GM21360 (cell line): Measurements from ENCODE around the gene CHST11.
"Not testable (repeated sequence)": the region's sequence is repeated elsewhere in the genome, so short reads cannot be mapped to it uniquely, and the experiment has no call there.

Experiments used
- ATAC-seq: cut with Tn5 transposase; IDR thresholded peaks from one replicate; pipeline ENCODE4 v1.9.1; 2021; ENCODE audit warnings: mild to moderate bottlenecking, moderate library complexity; ENCODE audit not compliant: unreplicated experiment

CHST11 gene

GRCh38 chr12:104522985-104523722 lies 66.4 kb downstream of the CHST11 start:
- ATAC-seq = no peak

- no peak for ATAC-seq
Observed at GRCh38 chr12:104524034-104524832, 67.5 kb downstream of the CHST11 start.

DNA sequence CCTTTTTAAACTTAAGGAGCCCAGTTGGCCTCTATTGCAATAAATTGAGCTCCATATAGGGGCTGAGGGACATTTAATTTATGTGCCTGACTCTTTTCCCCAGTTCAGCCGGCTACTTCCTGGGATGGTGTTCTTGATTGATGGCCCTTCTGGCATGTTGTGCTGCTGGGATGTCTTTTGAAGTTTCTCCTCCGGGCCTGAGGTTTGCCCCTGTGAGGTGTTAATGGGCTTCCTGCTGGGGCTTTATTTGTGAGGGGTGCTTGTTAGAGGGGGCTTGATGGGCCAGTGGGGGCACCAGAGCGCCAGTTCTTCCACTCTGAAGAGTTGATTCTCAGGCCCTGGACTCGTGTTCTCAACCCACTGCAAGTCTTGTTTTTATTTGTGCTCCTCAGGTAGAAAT lies 69.6 kb downstream of the CHST11 start:
- no peak for ATAC-seq

GRCh38 chr12:104526751-104527150 lies 70.0 kb downstream of the CHST11 start:
- no peak for ATAC-seq

DNA sequence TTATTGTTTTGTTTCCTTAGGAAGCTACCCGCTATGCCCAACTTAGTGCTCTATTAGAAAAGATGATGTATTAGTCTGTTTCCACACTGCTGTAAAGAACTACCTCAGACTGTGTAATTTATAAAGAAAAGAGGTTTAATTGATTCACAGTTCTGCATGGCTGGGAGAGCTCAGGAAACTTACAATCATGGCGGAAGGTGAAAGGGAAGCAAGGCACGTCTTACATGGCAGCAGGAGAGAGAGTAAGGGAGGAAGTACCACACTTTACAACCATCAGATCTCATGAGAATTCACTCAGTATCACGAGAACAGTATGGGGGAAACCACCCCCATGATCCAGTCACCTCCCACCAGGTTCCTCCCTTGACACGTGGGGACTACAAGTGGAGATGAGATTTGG lies 70.9 kb downstream of the CHST11 start:
- not testable (repeated sequence) for ATAC-seq

DNA sequence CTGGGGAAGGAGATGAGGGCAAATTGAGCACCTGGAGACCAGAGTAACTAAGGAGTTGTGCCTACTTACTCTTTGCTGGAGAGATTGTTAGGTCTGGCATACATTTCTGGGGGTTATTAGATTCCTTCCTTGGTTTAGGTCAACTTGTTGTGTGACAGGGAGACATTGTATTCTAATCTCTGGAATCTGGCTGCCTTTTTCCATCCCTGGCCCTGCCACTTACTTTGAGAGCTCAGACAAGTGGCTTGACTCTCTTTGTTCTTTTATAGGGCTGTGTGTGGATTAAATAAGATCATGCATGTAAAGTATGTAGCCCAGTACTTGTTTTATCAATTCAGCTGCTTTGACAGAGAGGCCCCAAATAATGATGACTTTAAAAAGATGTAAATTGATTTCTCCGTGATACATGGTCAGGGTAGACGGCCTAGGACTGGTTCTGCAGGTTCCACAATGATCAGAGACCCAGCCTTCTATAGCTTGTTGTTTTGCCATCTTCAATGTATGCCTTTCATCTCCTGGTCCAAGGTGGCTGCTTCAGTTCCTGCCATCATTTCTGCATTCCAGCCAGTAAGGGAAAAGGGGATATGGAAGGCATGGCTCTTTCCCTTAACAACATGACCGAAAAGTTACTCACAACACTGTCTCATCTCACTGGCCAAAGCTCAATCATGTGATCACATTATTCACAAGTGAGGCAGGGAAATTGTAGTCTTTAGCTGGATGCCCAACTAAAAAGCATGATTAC lies 72.6 kb downstream of the CHST11 start:
- no peak for ATAC-seq

DNA sequence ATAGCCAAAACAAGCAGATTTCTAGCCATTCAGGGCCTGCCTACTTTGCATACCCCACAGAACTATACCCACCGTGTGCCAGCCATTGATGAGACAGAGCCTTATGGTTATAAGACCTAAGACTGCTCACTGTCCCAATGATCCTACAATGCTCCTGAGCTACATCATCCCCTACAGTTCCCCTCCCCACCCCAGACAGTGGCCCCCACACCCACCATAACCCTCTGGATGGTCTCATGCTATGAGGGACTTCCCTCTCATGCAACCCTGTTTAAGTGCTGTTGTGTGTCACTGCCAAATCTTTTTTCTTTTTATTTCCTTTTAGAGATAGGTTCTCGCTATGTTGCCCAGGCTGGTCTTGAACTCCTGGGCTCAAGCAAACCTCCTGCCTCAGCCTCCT lies 75.9 kb downstream of the CHST11 start:
- no peak for ATAC-seq

- ATAC-seq = no peak
Observed at GRCh38 chr12:104533134-104533533, 76.4 kb downstream of the CHST11 start.

GRCh38 chr12:104534162-104534856 lies 77.6 kb downstream of the CHST11 start:
- ATAC-seq = no peak

- no peak for ATAC-seq
Observed at GRCh38 chr12:104534857-104535248, 78.1 kb downstream of the CHST11 start.

GRCh38 chr12:104535369-104535768 lies 78.6 kb downstream of the CHST11 start:
- no peak for ATAC-seq

DNA sequence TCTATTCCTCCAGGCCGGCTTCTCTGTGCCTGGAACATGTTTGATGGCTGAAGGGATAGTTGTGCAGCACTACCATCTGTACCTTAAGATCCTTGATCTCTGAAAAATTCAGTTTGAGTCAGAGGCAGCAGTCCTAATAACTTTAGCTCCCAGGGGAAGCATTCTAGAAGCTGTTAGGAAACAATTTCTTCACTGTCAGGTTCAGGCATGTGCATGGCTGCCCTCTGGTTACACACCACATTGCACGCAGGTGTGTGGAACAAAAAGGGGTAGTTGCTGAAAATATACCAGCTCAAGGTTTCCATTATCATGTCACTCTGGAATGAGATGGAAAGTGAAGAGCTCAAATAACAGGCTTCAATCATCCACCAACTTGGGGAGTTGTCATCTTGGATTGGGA lies 80.1 kb downstream of the CHST11 start:
- no peak for ATAC-seq

GRCh38 chr12:104538056-104538455 lies 81.3 kb downstream of the CHST11 start:
- ATAC-seq = no peak

DNA sequence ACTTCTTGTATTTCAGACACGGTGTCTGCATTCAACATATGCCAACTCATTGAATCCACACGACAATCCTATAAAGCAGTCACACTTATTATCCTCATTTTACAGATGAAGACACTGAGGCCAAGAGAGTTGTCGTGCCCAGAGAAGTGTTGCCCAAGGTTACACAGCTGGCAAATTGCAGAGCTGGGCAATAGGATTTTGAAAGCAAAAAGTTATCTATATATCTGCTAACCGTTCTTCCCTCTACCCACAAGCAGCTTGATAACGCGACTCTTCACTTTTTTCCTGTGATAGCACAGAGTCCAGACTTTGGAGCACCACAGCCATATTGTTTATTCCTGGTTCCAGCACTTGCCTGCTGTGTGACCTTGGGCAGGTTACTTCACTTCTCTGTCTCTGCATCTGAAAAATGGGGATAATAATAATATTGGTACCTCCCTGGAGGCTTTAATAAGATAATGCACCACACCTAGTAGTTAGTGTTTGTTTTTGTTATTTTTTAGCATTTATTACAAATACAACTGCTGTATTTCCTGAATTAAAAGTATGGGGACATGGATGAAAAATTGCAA lies 82.2 kb downstream of the CHST11 start:
- ATAC-seq = no peak

GRCh38 chr12:104544836-104545235 lies 88.1 kb downstream of the CHST11 start:
- no peak for ATAC-seq

- no peak for ATAC-seq
Observed at GRCh38 chr12:104546575-104546974, 89.8 kb downstream of the CHST11 start.

- no peak for ATAC-seq
Observed at GRCh38 chr12:104547235-104547634, 90.5 kb downstream of the CHST11 start.

DNA sequence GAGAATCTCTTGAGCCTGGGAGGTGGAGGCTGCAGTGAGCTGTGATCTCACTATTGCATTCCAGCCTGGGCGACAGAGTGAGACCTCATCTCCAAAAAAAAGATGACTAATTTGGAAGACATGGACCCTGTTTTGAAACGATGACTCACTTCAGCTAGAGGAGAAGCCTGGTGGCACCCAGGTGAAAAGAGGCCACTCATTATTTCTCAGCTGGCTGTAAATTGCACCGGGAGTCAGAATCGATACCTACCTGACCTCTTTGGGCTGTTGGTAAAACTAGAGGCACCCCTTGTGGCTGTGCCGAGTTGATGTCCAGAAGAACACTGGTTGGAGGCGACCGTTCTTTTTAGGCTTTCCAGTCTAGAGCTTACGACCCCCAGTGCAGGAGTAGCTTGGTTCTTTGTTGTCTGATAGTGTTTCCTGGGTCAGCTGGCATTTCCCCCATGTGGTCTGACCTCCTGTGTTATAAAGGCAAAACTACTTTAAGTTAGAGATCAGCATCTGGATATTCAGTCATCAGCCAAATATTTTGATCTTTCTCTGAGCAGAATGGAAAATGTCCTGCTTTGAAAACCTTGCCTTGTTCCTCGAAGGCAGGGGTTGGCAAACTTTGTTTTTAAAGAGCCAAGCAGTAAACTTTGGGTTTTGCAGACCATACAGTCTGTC lies 93.2 kb downstream of the CHST11 start:
- ATAC-seq = no peak

DNA sequence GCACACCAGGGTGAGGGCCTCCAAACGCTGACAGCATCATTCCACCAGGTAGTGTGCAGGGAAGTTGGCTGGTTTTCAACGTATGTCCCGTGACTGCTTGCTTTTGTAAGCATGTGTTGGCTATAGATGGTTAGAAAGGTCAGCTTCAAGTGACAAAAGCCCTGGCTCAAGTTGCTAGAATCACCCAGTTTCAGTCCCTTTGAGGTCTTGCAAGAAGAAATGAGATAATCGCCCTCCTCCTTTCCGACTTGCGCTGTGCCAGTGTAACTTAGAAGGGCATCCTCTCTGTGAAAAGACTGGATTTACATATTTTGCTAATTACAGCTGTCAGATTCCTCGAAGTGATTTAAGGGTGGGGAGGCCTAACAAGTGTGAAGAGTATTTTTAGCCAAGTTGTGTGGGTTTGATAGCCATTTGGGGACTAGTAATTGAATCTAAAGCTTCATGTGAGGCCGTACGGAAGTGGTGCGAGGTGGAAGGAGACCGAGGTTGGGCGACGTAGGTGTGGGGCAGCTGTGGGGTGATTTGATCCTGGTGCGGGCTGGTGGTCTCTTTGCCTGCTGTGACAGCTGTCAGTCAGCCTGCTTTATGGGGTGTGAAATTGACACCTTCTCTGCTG lies 94.7 kb downstream of the CHST11 start:
- ATAC-seq = no peak

DNA sequence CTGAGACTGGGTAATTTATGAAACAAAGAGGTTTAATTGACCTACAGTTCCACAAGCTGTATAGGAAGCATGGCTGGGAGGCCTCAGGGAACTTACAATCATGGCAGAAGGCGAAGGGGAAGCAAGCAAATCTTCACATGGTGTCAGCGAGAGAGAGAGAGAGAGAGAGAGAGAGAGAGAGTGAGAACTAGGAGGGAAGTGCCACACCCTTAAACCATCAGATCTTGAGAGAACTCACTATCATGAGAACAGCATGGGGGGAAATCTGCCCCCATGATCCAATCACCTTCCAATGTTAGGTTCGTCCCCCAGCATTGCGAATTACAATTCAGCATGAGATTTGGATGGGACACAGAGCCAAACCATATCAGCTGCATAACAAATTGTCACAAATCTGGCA lies 96.7 kb downstream of the CHST11 start:
- no peak for ATAC-seq
